Transverse colon (tissue), 4 donors: Measurements from ENCODE around the gene BICDL1.

ENCODE experiments used
- EP300 ChIP-seq: sonication (generic); formaldehyde crosslinking; IDR thresholded peaks from one replicate; pipeline ENCODE4 v1.6.1; 2017; ENCODE audit warnings: antibody characterized with exemption, low read depth
- POLR2A ChIP-seq: fragments of 450-650 bp; IDR thresholded peaks from one replicate; pipeline ENCODE4 v1.6.1; 2016; ENCODE audit warnings: antibody characterized with exemption, mild to moderate bottlenecking, moderate library complexity
- POLR2AphosphoS5 ChIP-seq, 3 donors: sonication (generic); formaldehyde crosslinking; IDR thresholded peaks; one replicate each; pipeline ENCODE4 v1.6.1; 2016; ENCODE audit warnings: antibody characterized with exemption in 3 of 3
- TF ChIP-seq, protein P1 (sequence below), 5 experiments: fragments of 200-600 bp in 3 of 5; fragments of 450-650 bp in 2 of 5; sonication (generic) in 3 of 5; IDR thresholded peaks; 1 replicate in 2 of 5; 2 replicates in 3 of 5; pipeline ENCODE4 v1.5.1; 2016 to 2017; ENCODE audit warnings: antibody characterized with exemption in 5 of 5, inconsistent platforms in 3 of 5, mild to moderate bottlenecking in 2 of 5, moderate library complexity in 1 of 5

DNA sequence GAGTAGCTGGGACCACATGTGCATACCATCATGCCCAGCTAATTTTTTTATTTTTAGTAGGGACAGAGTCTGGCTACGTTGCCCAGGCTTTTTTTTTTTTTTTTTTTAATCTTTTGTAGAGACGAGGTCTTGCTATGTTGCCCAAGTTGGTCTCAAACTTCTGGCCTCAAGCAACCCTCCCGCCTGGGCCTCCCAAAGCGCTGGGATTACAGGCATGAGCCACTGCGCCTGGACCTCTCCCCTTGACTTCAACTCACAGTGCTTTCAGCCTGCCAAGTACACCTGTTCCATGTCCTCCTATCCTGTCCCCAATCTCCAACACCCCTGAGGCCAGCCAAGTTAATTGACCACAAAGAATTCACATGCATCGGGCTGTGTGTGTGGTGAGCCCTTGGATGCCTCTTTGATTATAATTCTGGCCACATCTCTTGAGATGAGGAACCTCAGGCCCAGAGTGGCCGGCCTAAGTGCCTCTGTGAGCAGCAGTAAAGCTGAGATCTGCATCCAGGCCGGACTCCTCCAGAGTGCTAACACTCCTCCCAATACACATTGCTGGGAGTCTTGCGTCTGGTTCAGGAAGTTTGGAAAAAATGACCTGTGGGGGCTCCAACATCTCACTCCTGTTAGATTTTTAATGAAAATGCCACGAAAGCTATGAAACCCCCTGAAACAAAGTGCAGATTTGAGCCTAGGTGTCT, 120.7 kb downstream of the BICDL1 start:
- TF ChIP-seq, protein P1, sequence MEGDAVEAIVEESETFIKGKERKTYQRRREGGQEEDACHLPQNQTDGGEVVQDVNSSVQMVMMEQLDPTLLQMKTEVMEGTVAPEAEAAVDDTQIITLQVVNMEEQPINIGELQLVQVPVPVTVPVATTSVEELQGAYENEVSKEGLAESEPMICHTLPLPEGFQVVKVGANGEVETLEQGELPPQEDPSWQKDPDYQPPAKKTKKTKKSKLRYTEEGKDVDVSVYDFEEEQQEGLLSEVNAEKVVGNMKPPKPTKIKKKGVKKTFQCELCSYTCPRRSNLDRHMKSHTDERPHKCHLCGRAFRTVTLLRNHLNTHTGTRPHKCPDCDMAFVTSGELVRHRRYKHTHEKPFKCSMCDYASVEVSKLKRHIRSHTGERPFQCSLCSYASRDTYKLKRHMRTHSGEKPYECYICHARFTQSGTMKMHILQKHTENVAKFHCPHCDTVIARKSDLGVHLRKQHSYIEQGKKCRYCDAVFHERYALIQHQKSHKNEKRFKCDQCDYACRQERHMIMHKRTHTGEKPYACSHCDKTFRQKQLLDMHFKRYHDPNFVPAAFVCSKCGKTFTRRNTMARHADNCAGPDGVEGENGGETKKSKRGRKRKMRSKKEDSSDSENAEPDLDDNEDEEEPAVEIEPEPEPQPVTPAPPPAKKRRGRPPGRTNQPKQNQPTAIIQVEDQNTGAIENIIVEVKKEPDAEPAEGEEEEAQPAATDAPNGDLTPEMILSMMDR (IDR thresholded peaks at IDR 0.05), result no peak
- TF ChIP-seq POLR2A, result no peak
- no peak for TF ChIP-seq POLR2AphosphoS5 (IDR thresholded peaks at IDR 0.05)
- no peak for TF ChIP-seq EP300
